IPS-20b (cell line): ENCODE data around the gene SLC16A12.
"Not testable (repeated sequence)": the region's sequence is repeated elsewhere in the genome, so short reads cannot be mapped to it uniquely, and the experiment has no call there.

Experiments
- H3K27ac ChIP-seq: one replicate; pipeline ENCODE4 v1.5.1; 2013; ENCODE audit warnings: low read length
- H3K27me3 ChIP-seq: 2 replicates; pipeline ENCODE4 v1.6.1; 2013; ENCODE audit warnings: mild to moderate bottlenecking, low read length, inconsistent platforms; ENCODE audit not compliant: insufficient read depth
- H3K36me3 ChIP-seq: 2 replicates; pipeline ENCODE4 v1.6.1; 2013; ENCODE audit warnings: low read depth, mild to moderate bottlenecking, inconsistent platforms, low read length, moderate library complexity; ENCODE audit not compliant: insufficient read depth
- H3K4me1 ChIP-seq: 2 replicates; pipeline ENCODE4 v1.6.1; 2013; ENCODE audit warnings: mild to moderate bottlenecking, control low read depth, inconsistent platforms, low read length, moderate library complexity; ENCODE audit not compliant: insufficient read depth
- H3K4me3 ChIP-seq: 2 replicates; pipeline ENCODE4 v1.5.1; 2013; ENCODE audit warnings: mild to moderate bottlenecking, low read length, inconsistent platforms
- H3K9ac ChIP-seq: 2 replicates; pipeline ENCODE4 v1.6.1; 2013; ENCODE audit warnings: low read depth, mild to moderate bottlenecking, inconsistent platforms, low read length, moderate library complexity
- H3K9me3 ChIP-seq: 2 replicates; pipeline ENCODE4 v1.6.1; 2013; ENCODE audit warnings: mild to moderate bottlenecking, low read depth, low read length, inconsistent platforms; ENCODE audit not compliant: insufficient read depth

The SLC16A12 gene

GRCh38 chr10:89428877-89429276 is 106.5 kb downstream of the SLC16A12 start:
- no peaks in the 10 kb centered on the region for H3K36me3 ChIP-seq
- H3K9ac ChIP-seq, result no peak overlapping the region
- no peak overlapping the region for H3K27ac ChIP-seq
- H3K27me3 ChIP-seq, result no peaks in the 10 kb centered on the region
- no peaks in the 10 kb centered on the region for H3K9me3 ChIP-seq
- H3K4me3 ChIP-seq, result no peak overlapping the region
- H3K4me1 ChIP-seq, result peaks cover 12% of the 10 kb centered on the region; the same call in 1 of the 2 replicates

- no peak overlapping the region for H3K9ac ChIP-seq
- no peaks in the 10 kb centered on the region for H3K9me3 ChIP-seq
- H3K27me3 ChIP-seq, result no peaks in the 10 kb centered on the region
- H3K4me1 ChIP-seq, result peaks cover 12% of the 10 kb centered on the region; the same call in 1 of the 2 replicates
- H3K4me3 ChIP-seq, result no peak overlapping the region
- H3K36me3 ChIP-seq, result no peaks in the 10 kb centered on the region
- H3K27ac ChIP-seq, result no peak overlapping the region
These were observed 107.8 kb downstream of the SLC16A12 start for GRCh38 chr10:89427629-89428028.

GRCh38 chr10:89426230-89426868 is 109.0 kb downstream of the SLC16A12 start:
- Histone ChIP-seq H3K36me3 (no peaks in the 10 kb centered on the region), H3K4me3 (no peak overlapping the region), H3K9ac (no peak overlapping the region), H3K4me1 (peaks cover 12% of the 10 kb centered on the region; the same call in 1 of the 2 replicates), H3K27ac (no peak overlapping the region), H3K9me3 (no peaks in the 10 kb centered on the region), H3K27me3 (no peaks in the 10 kb centered on the region)

GRCh38 chr10:89425000-89425399 is 110.4 kb downstream of the SLC16A12 start:
- Histone ChIP-seq H3K4me1 (peaks cover 12% of the 10 kb centered on the region; the same call in 1 of the 2 replicates), H3K4me3 (no peak overlapping the region), H3K9me3 (no peaks in the 10 kb centered on the region), H3K36me3 (no peaks in the 10 kb centered on the region), H3K27ac (no peak overlapping the region), H3K27me3 (no peaks in the 10 kb centered on the region), H3K9ac (no peak overlapping the region)

GRCh38 chr10:89421018-89421476 is 114.3 kb downstream of the SLC16A12 start:
- Histone ChIP-seq H3K27ac (no peak overlapping the region), H3K9ac (no peak overlapping the region), H3K36me3 (0 out of 2 replicates have a peak, but pooled peaks cover 5% of the 10 kb centered on the region), H3K27me3 (peaks cover 6% of the 10 kb centered on the region), H3K4me1 (peaks cover 13% of the 10 kb centered on the region), H3K9me3 (no peaks in the 10 kb centered on the region), H3K4me3 (no peak overlapping the region)

- Histone ChIP-seq H3K4me1 (peaks cover 13% of the 10 kb centered on the region), H3K9ac (no peak overlapping the region), H3K4me3 (no peak overlapping the region), H3K9me3 (no peaks in the 10 kb centered on the region), H3K27ac (no peak overlapping the region), H3K27me3 (peaks cover 21% of the 10 kb centered on the region), H3K36me3 (0 out of 2 replicates have a peak, but pooled peaks cover 5% of the 10 kb centered on the region)
These were observed 115.8 kb downstream of the SLC16A12 start for GRCh38 chr10:89419548-89419947.

- Histone ChIP-seq H3K4me3 (no peak overlapping the region), H3K9ac (no peak overlapping the region), H3K27me3 (peaks cover 33% of the 10 kb centered on the region), H3K9me3 (no peaks in the 10 kb centered on the region), H3K27ac (no peak overlapping the region), H3K4me1 (peaks cover 13% of the 10 kb centered on the region), H3K36me3 (0 out of 2 replicates have a peak, but pooled peaks cover 5% of the 10 kb centered on the region)
These were observed 118.9 kb downstream of the SLC16A12 start for GRCh38 chr10:89416465-89416864.

GRCh38 chr10:89414879-89415821 is 120.2 kb downstream of the SLC16A12 start:
- 0 out of 2 replicates have a peak, but pooled peaks cover 5% of the 10 kb centered on the region for H3K36me3 ChIP-seq
- H3K27me3 ChIP-seq, result peaks cover 33% of the 10 kb centered on the region
- peaks cover 13% of the 10 kb centered on the region for H3K4me1 ChIP-seq
- H3K9me3 ChIP-seq, result no peaks in the 10 kb centered on the region
- peak overlapping the region; percentile 85; the same call in 1 of the 2 replicates for H3K9ac ChIP-seq
- H3K27ac ChIP-seq, result no peak overlapping the region
- peak overlapping the region; percentile 79 for H3K4me3 ChIP-seq

GRCh38 chr10:89414146-89414878 is 121.1 kb downstream of the SLC16A12 start, which contains the start of gene IFIT5:
Gene IFIT5, plus strand, starts transcription at chr10:89414568. Its CDS starts 231 bp downstream, at chr10:89414799.
- Histone ChIP-seq H3K27me3 (peaks cover 33% of the 10 kb centered on the region), H3K27ac (no peak within 1 kb of the TSS), H3K9ac (peak within 1 kb of the TSS; percentile 85; the same call in 1 of the 2 replicates), H3K36me3 (0 out of 2 replicates have a peak, but pooled peaks cover 5% of the 10 kb centered on the region), H3K9me3 (no peaks in the 10 kb centered on the region), H3K4me3 (peak within 1 kb of the TSS; percentile 79), H3K4me1 (peaks cover 13% of the 10 kb centered on the region)

- peaks cover 7% of the 10 kb centered on the region for H3K4me1 ChIP-seq
- no peaks in the 10 kb centered on the region for H3K9me3 ChIP-seq
- H3K4me3 ChIP-seq, result peak overlapping the region; percentile 79
- H3K27ac ChIP-seq, result no peak overlapping the region
- H3K27me3 ChIP-seq, result peaks cover 33% of the 10 kb centered on the region
- H3K36me3 ChIP-seq, result 0 out of 2 replicates have a peak, but pooled peaks cover 5% of the 10 kb centered on the region
- H3K9ac ChIP-seq, result peak overlapping the region; percentile 85; the same call in 1 of the 2 replicates
These were observed 121.9 kb downstream of the SLC16A12 start for GRCh38 chr10:89413398-89413912.

- not testable (repeated sequence) for H3K4me3 ChIP-seq, H3K9ac ChIP-seq, H3K36me3 ChIP-seq, H3K9me3 ChIP-seq, H3K27ac ChIP-seq, H3K4me1 ChIP-seq
- H3K27me3 ChIP-seq, result peaks cover 33% of the 10 kb centered on the region
These were observed 123.1 kb downstream of the SLC16A12 start for GRCh38 chr10:89412276-89412675.
